Body of pancreas (tissue), 4 donors: Measurements from ENCODE around the gene CYP19A1. TPM values are rescaled to one million over a fixed set of nuclear protein-coding genes. Genes with fewer than 3 reads are reported as not detected.

Experiments
- ATAC-seq: fragments of 150-250 bp; one replicate; pipeline ENCODE4 v1.9.1; 2016
- DNase-seq, 4 donors: peaks; one replicate each; pipeline ENCODE4 v3.0.0-alpha.2; 2019
- H3K27ac ChIP-seq, 4 donors: fragments of 200-600 bp; sonication (generic); 1 replicate in 3 of 4; 2 replicates in 1 of 4; pipeline versions ENCODE4 v1.5.1 to v1.6.1; 2016 to 2019; ENCODE audit warnings: mild to moderate bottlenecking in 1 of 4, mixed read lengths in 1 of 4, moderate library complexity in 1 of 4
- H3K27me3 ChIP-seq, 2 donors: fragments of 200-600 bp; sonication (generic); one replicate each; pipeline ENCODE4 v1.6.0; 2016; ENCODE audit warnings: mild to moderate bottlenecking in 1 of 2
- H3K36me3 ChIP-seq, 2 donors: fragments of 200-600 bp; sonication (generic); replicated peaks in 1 of 2; 2 replicates each; pipeline ENCODE4 v1.5.1; 2016; ENCODE audit warnings: low read depth in 2 of 2; ENCODE audit not compliant: insufficient read depth in 1 of 2
- H3K4me1 ChIP-seq: fragments of 200-600 bp; sonication (generic); one replicate; pipeline ENCODE4 v1.6.0; 2016
- H3K4me3 ChIP-seq, 2 donors: fragments of 200-600 bp; sonication (generic); 1 replicate in 1 of 2; 2 replicates in 1 of 2; pipeline ENCODE4 v1.5.1; 2016 to 2019
- H3K9me3 ChIP-seq, 3 donors: fragments of 200-600 bp; sonication (generic); 1 replicate in 2 of 3; 2 replicates in 1 of 3; pipeline ENCODE4 v1.5.1; 2016
- CTCF ChIP-seq, 7 experiments: fragments of 450-650 bp in 4 of 7; fragments of 200-600 bp in 3 of 7; sonication (generic) in 3 of 7; IDR thresholded peaks; one replicate each; pipeline ENCODE4 v1.5.1; 2016 to 2019; ENCODE audit warnings: antibody characterized with exemption in 7 of 7
- POLR2A ChIP-seq, 3 donors: fragments of 450-650 bp; IDR thresholded peaks; one replicate each; pipeline ENCODE4 v1.6.1; 2016; ENCODE audit warnings: antibody characterized with exemption in 3 of 3, mild to moderate bottlenecking in 2 of 3
- WGBS, 2 donors: methylation state at CpG; one replicate each; pipeline ENCODE4 v1.1.5; 2017; 5-methylcytosine and 5-hydroxymethylcytosine counted together
- intact Hi-C: fragments of 100-400 bp; cut with DNase I; formaldehyde crosslinking; loops from one replicate; pipeline ENCODE4 v1.15.1; 2023
- total RNA-seq, 2 donors: library from RNA; depleted of rRNA; stranded (reverse); fragments of >200 nt; gene quantifications; one replicate each; pipeline ENCODE4 v1.1.0, GENCODE V29; 2016

CYP19A1 gene
- total RNA-seq, 2 donors from 2014 or later, result 0.26 TPM; not detected in 1

DNA sequence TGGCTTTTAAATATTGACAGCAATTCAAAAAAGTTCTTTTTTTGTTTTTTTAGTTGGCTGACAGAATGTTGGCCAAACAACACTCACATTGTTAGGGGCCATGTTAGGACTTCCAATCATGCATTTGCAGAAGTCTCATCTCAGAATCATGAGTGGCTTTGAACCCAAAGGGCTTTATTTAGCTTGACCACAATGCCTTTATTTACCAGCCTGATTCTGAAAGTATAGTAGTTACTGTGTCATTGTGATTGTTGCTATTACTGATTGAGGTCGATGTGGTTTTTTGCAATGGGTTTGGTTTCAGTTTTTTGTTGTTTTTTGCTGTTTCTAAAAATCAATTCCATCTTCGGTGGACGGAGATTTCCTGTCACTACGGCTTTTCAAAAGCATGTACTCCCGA, 10.3 kb upstream of the CYP19A1 start:
- Histone ChIP-seq H3K4me1 (peaks cover 8% of the 10 kb centered on the region), H3K36me3 (no peaks in the 10 kb centered on the region), H3K9me3 (no peaks in the 10 kb centered on the region), H3K4me3 (no peak overlapping the region), H3K27me3 (no peaks in the 10 kb centered on the region), H3K27ac (no peak overlapping the region)
- DNase-seq, result no peak
- WGBS, 2 donors, result 45 to 71% methylated on average over 5 of the region's 5 CpGs
- intact Hi-C loops, result no loop called here
- no peak for ATAC-seq
- TF ChIP-seq CTCF (IDR thresholded peaks at IDR 0.05) (no peak), POLR2A (IDR thresholded peaks at IDR 0.05) (no peak)

- TF ChIP-seq CTCF (IDR thresholded peaks at IDR 0.05) (no peak), POLR2A (IDR thresholded peaks at IDR 0.05) (no peak)
- 60 to 65% methylated on average over 3 of the region's 3 CpGs for WGBS, 2 donors
- Histone ChIP-seq H3K36me3 (no peaks in the 10 kb centered on the region), H3K27ac (no peak overlapping the region), H3K4me1 (peaks cover 10% of the 10 kb centered on the region), H3K9me3 (no peaks in the 10 kb centered on the region), H3K27me3 (no peaks in the 10 kb centered on the region), H3K4me3 (no peak overlapping the region)
- no peak for DNase-seq
- ATAC-seq, result no peak
- intact Hi-C loops, result no loop called here
Observed at GRCh38 chr15:51346136-51346535, 7.7 kb upstream of the CYP19A1 start.

DNA sequence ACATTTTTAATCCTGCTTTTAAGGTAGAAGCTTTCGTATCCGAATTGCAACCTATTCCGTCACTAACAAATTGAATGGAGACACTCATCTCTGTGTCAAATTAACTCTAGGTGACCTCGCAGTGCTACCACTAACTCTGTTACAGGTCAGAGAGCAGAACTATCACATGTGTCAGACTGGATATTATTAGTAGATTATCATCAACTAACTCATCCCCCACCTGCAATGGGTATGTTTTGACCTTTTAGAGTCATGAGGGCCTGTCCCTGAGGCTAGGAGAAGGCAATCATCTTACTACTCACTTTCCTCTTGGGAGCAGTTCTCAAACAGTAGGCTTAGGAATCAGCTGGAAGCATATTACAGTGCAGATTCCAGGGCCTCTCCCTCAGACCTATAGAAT, 5.1 kb upstream of the CYP19A1 start:
- Histone ChIP-seq H3K4me1 (peaks cover 11% of the 10 kb centered on the region), H3K27me3 (no peaks in the 10 kb centered on the region), H3K27ac (no peak overlapping the region), H3K36me3 (no peaks in the 10 kb centered on the region), H3K4me3 (no peak overlapping the region), H3K9me3 (no peaks in the 10 kb centered on the region)
- WGBS, 2 donors, result 90 to 92% methylated on average over 4 of the region's 4 CpGs
- intact Hi-C loops, result no loop called here
- DNase-seq, result no peak
- no peak for ATAC-seq
- TF ChIP-seq POLR2A (IDR thresholded peaks at IDR 0.05) (no peak), CTCF (IDR thresholded peaks at IDR 0.05) (no peak)

- no peaks in the 10 kb centered on the region for H3K27me3 ChIP-seq
Observed at GRCh38 chr15:51342227-51342999, 4.0 kb upstream of the CYP19A1 start.

More at GRCh38 chr15:51342227-51342999, 4.0 kb upstream of the CYP19A1 start:
- H3K9me3 ChIP-seq, result no peaks in the 10 kb centered on the region
- no peak overlapping the region for H3K27ac ChIP-seq
- ATAC-seq (no peak), DNase-seq (no peak)
- no peak overlapping the region for H3K4me3 ChIP-seq
- intact Hi-C loops, result no loop called here
- 62 to 75% methylated on average over 13 to 16 of the region's 16 CpGs for WGBS, 2 donors
- H3K4me1 ChIP-seq, result peaks cover 11% of the 10 kb centered on the region
- H3K36me3 ChIP-seq, result no peaks in the 10 kb centered on the region
- TF ChIP-seq POLR2A (IDR thresholded peaks at IDR 0.05) (no peak), CTCF (IDR thresholded peaks at IDR 0.05) (no peak)
